Liver (tissue), 9 donors: ENCODE results near the gene TVP23C. TPM values are rescaled to one million over a fixed set of nuclear protein-coding genes. Genes with fewer than 3 reads are reported as not detected.

ENCODE experiments used
- DNase-seq: peaks from one replicate; pipeline ENCODE4 v3.0.0-alpha.2; 2017; ENCODE audit warnings: low spot score
- H3K27ac ChIP-seq, 2 donors: one replicate each; pipeline ENCODE4 v1.7.0; 2013; ENCODE audit warnings: inconsistent platforms in 2 of 2, low read length in 2 of 2, control low read depth in 1 of 2, low read depth in 1 of 2, mild to moderate bottlenecking in 1 of 2
- H3K27me3 ChIP-seq, 4 donors: one replicate each; pipeline versions ENCODE4 v1.6.1 to v1.7.0; 2013; ENCODE audit warnings: low read length in 3 of 4, inconsistent platforms in 1 of 4, mild to moderate bottlenecking in 1 of 4, moderate library complexity in 1 of 4; ENCODE audit not compliant: control insufficient read depth in 4 of 4, insufficient read depth in 4 of 4
- H3K36me3 ChIP-seq, 4 donors: one replicate each; pipeline versions ENCODE4 v1.6.1 to v1.7.0; 2013; ENCODE audit warnings: low read length in 3 of 4, mild to moderate bottlenecking in 3 of 4, low read depth in 1 of 4, moderate library complexity in 1 of 4; ENCODE audit not compliant: control insufficient read depth in 4 of 4, insufficient read depth in 3 of 4
- H3K4me1 ChIP-seq, 4 donors: one replicate each; pipeline versions ENCODE4 v1.6.1 to v1.7.0; 2013; ENCODE audit warnings: low read length in 3 of 4, mild to moderate bottlenecking in 3 of 4, moderate library complexity in 1 of 4; ENCODE audit not compliant: control insufficient read depth in 4 of 4, insufficient read depth in 4 of 4
- H3K4me3 ChIP-seq, 3 donors: one replicate each; pipeline versions ENCODE4 v1.6.1 to v1.7.0; 2013; ENCODE audit warnings: low read length in 3 of 3, control low read depth in 1 of 3, low read depth in 1 of 3, mild to moderate bottlenecking in 1 of 3
- H3K9ac ChIP-seq, 2 donors: one replicate each; pipeline ENCODE4 v1.7.0; 2013; ENCODE audit warnings: low read length in 2 of 2, mild to moderate bottlenecking in 2 of 2, moderate library complexity in 2 of 2, control low read depth in 1 of 2, low read depth in 1 of 2
- H3K9me3 ChIP-seq, 4 donors: one replicate each; pipeline versions ENCODE4 v1.6.1 to v1.7.0; 2013; ENCODE audit warnings: low read length in 3 of 4; ENCODE audit not compliant: control insufficient read depth in 4 of 4
- ATF3 ChIP-seq: IDR thresholded peaks from 2 replicates; pipeline ENCODE4 v1.6.1; 2016; ENCODE audit warnings: antibody characterized with exemption
- CTCF ChIP-seq: fragments of 150-350 bp; IDR thresholded peaks from 2 replicates; pipeline ENCODE4 v1.5.1; 2017; ENCODE audit warnings: improper control_type of control experiment, low read depth, low read length; ENCODE audit not compliant: missing input control
- EGR1 ChIP-seq, 2 donors: IDR thresholded peaks; 2 replicates each; pipeline ENCODE4 v1.6.1; 2016 to 2018; ENCODE audit warnings: antibody characterized with exemption in 2 of 2, low read depth in 2 of 2
- FOXA2 ChIP-seq: IDR thresholded peaks from 2 replicates; pipeline ENCODE4 v1.6.1; 2016; ENCODE audit warnings: antibody characterized with exemption
- GABPA ChIP-seq, 2 donors: IDR thresholded peaks in 1 of 2; conservative IDR thresholded peaks in 1 of 2; 2 replicates each; pipeline ENCODE4 v1.6.1; 2016; ENCODE audit warnings: antibody characterized with exemption in 2 of 2, mild to moderate bottlenecking in 1 of 2, moderate library complexity in 1 of 2
- HNF4A ChIP-seq, 2 donors: conservative IDR thresholded peaks; 2 replicates each; pipeline ENCODE4 v1.6.1; 2016; ENCODE audit warnings: antibody characterized with exemption in 2 of 2, mild to moderate bottlenecking in 2 of 2
- HNF4G ChIP-seq: IDR thresholded peaks from 2 replicates; pipeline ENCODE4 v1.6.1; 2016; ENCODE audit warnings: antibody characterized with exemption
- JUND ChIP-seq, 2 donors: IDR thresholded peaks; 2 replicates each; pipeline ENCODE4 v1.6.1; 2016; ENCODE audit warnings: antibody characterized with exemption in 2 of 2
- MAX ChIP-seq: IDR thresholded peaks from 2 replicates; pipeline ENCODE4 v1.6.1; 2016; ENCODE audit warnings: antibody characterized with exemption
- NR2F2 ChIP-seq: IDR thresholded peaks from 2 replicates; pipeline ENCODE4 v1.6.1; 2016; ENCODE audit warnings: antibody characterized with exemption
- RXRA ChIP-seq, 2 donors: IDR thresholded peaks; 2 replicates each; pipeline ENCODE4 v1.6.1; 2017 to 2018; ENCODE audit warnings: antibody characterized with exemption in 2 of 2, mild to moderate bottlenecking in 1 of 2
- SP1 ChIP-seq: IDR thresholded peaks from 2 replicates; pipeline ENCODE4 v1.6.1; 2018; ENCODE audit warnings: antibody characterized with exemption, mild to moderate bottlenecking
- TAF1 ChIP-seq: conservative IDR thresholded peaks from 2 replicates; pipeline ENCODE4 v1.6.1; 2016; ENCODE audit warnings: antibody characterized with exemption, mild to moderate bottlenecking
- YY1 ChIP-seq: IDR thresholded peaks from 2 replicates; pipeline ENCODE4 v1.6.1; 2016; ENCODE audit warnings: antibody characterized with exemption, mild to moderate bottlenecking
- ZBTB33 ChIP-seq: IDR thresholded peaks from 2 replicates; pipeline ENCODE4 v1.6.1; 2016; ENCODE audit warnings: antibody characterized with exemption
- whole genome bisulfite sequencing: extraction: QIAGEN DNeasy Blood & Tissue Kit; methylation state at CpG from one replicate; pipeline ENCODE4 v1.1.7; 2013; 5-methylcytosine and 5-hydroxymethylcytosine counted together
- polyA plus RNA-seq, 2 donors: library from polyadenylated mRNA; stranded (reverse) in 1 of 2; unstranded in 1 of 2; fragments of 200-250 nt in 1 of 2; fragments of >200 nt in 1 of 2; fragmentation: Nextera tagmentation in 1 of 2; extraction: Ambion mirVana in 1 of 2; gene quantifications; one replicate each; pipeline versions ENCODE4 v1.2.1 to v1.2.3, GENCODE V29; 2013 to 2015
- total RNA-seq, 2 donors: library from RNA; depleted of rRNA; stranded (reverse); fragments of >200 nt; gene quantifications; one replicate each; pipeline ENCODE4 v1.2.3, GENCODE V29; 2014
- donor health status: healthy.
- donor health status: healthy.
- donor health status: healthy.
- donor health status: healthy.
- donor health status: healthy.

TVP23C gene
- total and polyA plus RNA-seq, 4 donors: 0.77 to 20.7 (median 4.9) TPM

GRCh38 chr17:15462976-15463772 lies 100.1 kb downstream of the TVP23C start:
- H3K4me1 ChIP-seq: peaks cover 0 to 3% (median 1%) of the 10 kb centered on the region in 4 donors
- no peak overlapping the region for H3K9ac ChIP-seq
- H3K27ac ChIP-seq: no peak overlapping the region
- DNase-seq: no peak
- H3K27me3 ChIP-seq: no peaks in the 10 kb centered on the region
- H3K36me3 ChIP-seq: no peaks in the 10 kb centered on the region
- no peak overlapping the region for H3K4me3 ChIP-seq
- no peak for TF ChIP-seq HNF4G
- TF ChIP-seq CTCF: no peak
- no peak for TF ChIP-seq ZBTB33
- no peak for TF ChIP-seq HNF4A (conservative IDR thresholded peaks at IDR 0.05)
- no peak for TF ChIP-seq YY1
- no peak for TF ChIP-seq GABPA (IDR thresholded peaks at IDR 0.05 in 1 of 2, conservative IDR thresholded peaks at IDR 0.05 in 1 of 2)
- TF ChIP-seq FOXA2: no peak
- TF ChIP-seq TAF1: no peak
- no peak for TF ChIP-seq NR2F2
- TF ChIP-seq SP1: no peak
- no peak for TF ChIP-seq MAX
- H3K9me3 ChIP-seq: no peaks in the 10 kb centered on the region
- 73% methylated on average over 11 of the region's 11 CpGs for WGBS

GRCh38 chr17:15457723-15458094 lies 105.6 kb downstream of the TVP23C start:
- WGBS: 82% methylated on average over 7 of the region's 7 CpGs

More at GRCh38 chr17:15457723-15458094, 105.6 kb downstream of the TVP23C start:
- Histone ChIP-seq H3K4me3 (no peak overlapping the region), H3K27me3 (no peaks in the 10 kb centered on the region), H3K9me3 (peaks cover 0 to 5% (median 1%) of the 10 kb centered on the region in 4 donors), H3K4me1 (no peaks in the 10 kb centered on the region), H3K9ac (no peak overlapping the region), H3K27ac (no peak overlapping the region), H3K36me3 (peaks cover 0 to 3% (median 0%) of the 10 kb centered on the region in 4 donors)
- no peak for DNase-seq
- TF ChIP-seq ZBTB33: no peak
- no peak for TF ChIP-seq NR2F2
- no peak for TF ChIP-seq YY1
- no peak for TF ChIP-seq RXRA (IDR thresholded peaks at IDR 0.05)
- TF ChIP-seq EGR1 (IDR thresholded peaks at IDR 0.05; ENCODE audit: low read depth in 2 of 2): no peak
- TF ChIP-seq ATF3: no peak
- TF ChIP-seq HNF4A (conservative IDR thresholded peaks at IDR 0.05): no peak
- TF ChIP-seq JUND (IDR thresholded peaks at IDR 0.05): no peak
